Tongue (tissue), 2 donors: ENCODE data around the gene ZSWIM8. TPM values are rescaled to one million over a fixed set of nuclear protein-coding genes. Genes with fewer than 3 reads are reported as not detected.
"Not testable (repeated sequence)": the region's sequence is repeated elsewhere in the genome, so short reads cannot be mapped to it uniquely, and the experiment has no call there.

Experiments used
- DNase-seq: peaks from one replicate; pipeline ENCODE4 v3.0.0-alpha.2; 2015
- total RNA-seq: library from RNA; depleted of rRNA; stranded (reverse); fragments of >200 nt; gene quantifications from one replicate; pipeline ENCODE4 v1.2.3, GENCODE V29; 2014

Gene ZSWIM8
- total RNA-seq, 1 donor from 2014 or later: 81.3 TPM

- not testable (repeated sequence) for DNase-seq
Measured at GRCh38 chr10:73796035-73796434, 10.6 kb downstream of the ZSWIM8 start.

- DNase-seq: no peak
Measured at GRCh38 chr10:73796766-73797165, 11.4 kb downstream of the ZSWIM8 start.

- DNase-seq: no peak
Measured at GRCh38 chr10:73797324-73798025, 12.1 kb downstream of the ZSWIM8 start.

- DNase-seq: no peak
Measured at GRCh38 chr10:73798087-73798486, 12.7 kb downstream of the ZSWIM8 start.

GRCh38 chr10:73798927-73799560, 13.6 kb downstream of the ZSWIM8 start:
- no peak for DNase-seq

- DNase-seq: no peak
Measured at GRCh38 chr10:73799899-73800559, 14.6 kb downstream of the ZSWIM8 start.

GRCh38 chr10:73800560-73801252, 15.3 kb downstream of the ZSWIM8 start:
- DNase-seq: no peak

GRCh38 chr10:73801253-73801590, 15.8 kb downstream of the ZSWIM8 start:
- DNase-seq: no peak

- no peak for DNase-seq
Measured at GRCh38 chr10:73802276-73802991, 17.0 kb downstream of the ZSWIM8 start.

- no peak for DNase-seq
Measured at GRCh38 chr10:73803680-73804286, 18.4 kb downstream of the ZSWIM8 start.

GRCh38 chr10:73806176-73806950, 21.0 kb downstream of the ZSWIM8 start:
- no peak for DNase-seq

GRCh38 chr10:73807471-73807870, 22.1 kb downstream of the ZSWIM8 start:
- no peak for DNase-seq

GRCh38 chr10:73808021-73808815, 22.8 kb downstream of the ZSWIM8 start:
- no peak for DNase-seq

GRCh38 chr10:73809061-73809818, 23.8 kb downstream of the ZSWIM8 start:
- DNase-seq: no peak

GRCh38 chr10:73810358-73810734, 24.9 kb downstream of the ZSWIM8 start:
- no peak for DNase-seq

GRCh38 chr10:73810735-73811465, 25.5 kb downstream of the ZSWIM8 start:
- DNase-seq: no peak

- no peak for DNase-seq
Measured at GRCh38 chr10:73812657-73813056, 27.3 kb downstream of the ZSWIM8 start.

- no peak for DNase-seq
Measured at GRCh38 chr10:73813333-73813732, 27.9 kb downstream of the ZSWIM8 start.
